Loucy (cell line): ENCODE results near the gene PPP2R3B.

Experiments used
- H2AFZ ChIP-seq: fragments of 200-600 bp; sonication (generic); 2 replicates; pipeline ENCODE4 v1.6.0; 2016; ENCODE audit warnings: antibody characterized with exemption, mild to moderate bottlenecking, low read length, moderate library complexity
- H3F3A ChIP-seq: fragments of 200-600 bp; 2 replicates; pipeline ENCODE4 v1.6.0; 2016; ENCODE audit warnings: antibody characterized with exemption, low read depth, mild to moderate bottlenecking
- H3K27me3 ChIP-seq: fragments of 200-600 bp; sonication (generic); 2 replicates; pipeline ENCODE4 v1.6.1; 2014; ENCODE audit warnings: low read length, mild to moderate bottlenecking; ENCODE audit not compliant: insufficient read depth, poor library complexity, severe bottlenecking
- H3K36me3 ChIP-seq: fragments of 200-600 bp; sonication (generic); 2 replicates; pipeline ENCODE4 v1.6.1; 2016; ENCODE audit warnings: low read length; ENCODE audit not compliant: insufficient read depth
- H3K4me1 ChIP-seq: fragments of 200-600 bp; sonication (generic); 2 replicates; pipeline ENCODE4 v1.5.1; 2014; ENCODE audit warnings: low read length, mild to moderate bottlenecking; ENCODE audit not compliant: insufficient read depth, poor library complexity, severe bottlenecking
- H3K4me2 ChIP-seq: fragments of 200-600 bp; sonication (generic); 2 replicates; pipeline ENCODE4 v1.6.0; 2014; ENCODE audit warnings: antibody characterized with exemption, low read length, low read depth, mild to moderate bottlenecking; ENCODE audit not compliant: poor library complexity, severe bottlenecking
- H3K4me3 ChIP-seq: fragments of 200-600 bp; sonication (generic); 2 replicates; pipeline ENCODE4 v1.5.1; 2014; ENCODE audit warnings: low read length, mild to moderate bottlenecking, mixed read lengths; ENCODE audit not compliant: poor library complexity, severe bottlenecking
- H3K79me2 ChIP-seq: fragments of 200-600 bp; sonication (generic); 2 replicates; pipeline ENCODE4 v1.6.1; 2014; ENCODE audit warnings: low read length; ENCODE audit not compliant: insufficient read depth
- H3K9ac ChIP-seq: fragments of 200-600 bp; sonication (generic); 2 replicates; pipeline ENCODE4 v1.6.0; 2014; ENCODE audit warnings: mild to moderate bottlenecking, low read depth, low read length, moderate library complexity; ENCODE audit not compliant: poor library complexity, severe bottlenecking
- H3K9me2 ChIP-seq: fragments of 200-600 bp; sonication (generic); replicated peaks from 2 replicates; pipeline ENCODE4 v1.6.1; 2016; ENCODE audit warnings: low read depth, low read length, mixed read lengths
- H3K9me3 ChIP-seq: fragments of 200-600 bp; sonication (generic); 2 replicates; pipeline ENCODE4 v1.6.1; 2014; ENCODE audit warnings: mild to moderate bottlenecking, antibody characterized with exemption, low read length, low read depth; ENCODE audit not compliant: insufficient read depth
- H4K20me1 ChIP-seq: fragments of 200-600 bp; sonication (generic); 2 replicates; pipeline ENCODE4 v1.6.0; 2014; ENCODE audit warnings: antibody characterized with exemption, low read length, mild to moderate bottlenecking; ENCODE audit not compliant: insufficient read depth, poor library complexity, severe bottlenecking
- CTCF ChIP-seq: fragments of 200-600 bp; sonication (generic); conservative IDR thresholded peaks from 2 replicates; pipeline ENCODE4 v1.5.1; 2014; ENCODE audit warnings: mild to moderate bottlenecking, antibody characterized with exemption, low read length
- EZH2phosphoT487 ChIP-seq: fragments of 200-600 bp; IDR thresholded peaks from 2 replicates; pipeline ENCODE4 v1.6.1; 2018; ENCODE audit warnings: antibody characterized with exemption, mild to moderate bottlenecking, moderate library complexity, borderline replicate concordance

PPP2R3B gene

DNA sequence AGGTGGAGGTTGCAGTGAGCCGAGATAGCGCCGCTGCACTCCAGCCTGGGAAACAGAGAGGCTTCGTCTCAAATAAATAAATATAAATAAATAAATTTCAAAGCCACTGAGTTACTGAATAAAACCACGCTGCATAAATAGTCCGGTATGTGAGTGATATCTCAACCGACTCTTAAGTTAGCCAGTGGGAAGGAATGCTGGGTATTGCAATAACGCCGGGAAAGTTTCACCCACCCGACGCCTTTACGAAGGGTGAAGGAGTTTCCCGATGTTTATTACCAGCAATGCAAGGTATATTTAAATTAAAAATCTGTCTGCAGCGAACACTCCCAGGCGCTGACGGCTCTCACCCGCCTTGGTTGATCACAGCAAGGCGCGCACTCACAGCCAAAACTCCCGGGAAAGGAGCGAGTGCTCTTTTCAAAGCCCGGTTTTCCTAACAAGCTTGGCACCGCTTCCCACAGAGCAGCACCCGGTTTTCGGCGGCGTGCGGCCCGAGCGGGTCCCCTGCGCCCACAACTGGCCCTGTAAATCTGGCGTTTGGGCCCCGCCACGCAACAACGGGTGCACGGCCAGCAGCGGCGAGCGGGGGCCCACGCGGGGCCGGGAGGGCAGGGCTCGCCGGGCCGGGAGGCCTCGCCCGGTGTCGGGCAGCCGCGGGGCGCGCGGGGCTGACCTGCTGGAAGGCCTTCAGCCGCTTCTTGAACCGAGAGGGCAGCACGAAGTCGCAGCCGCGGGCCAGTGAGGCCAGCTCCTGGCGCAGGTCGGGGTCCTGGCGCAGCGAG lies 13.7 kb downstream of the PPP2R3B start:
- Histone ChIP-seq H3K9me2 (no peaks in the 10 kb centered on the region), H3F3A (no peaks in the 10 kb centered on the region), H3K4me1 (no peaks in the 10 kb centered on the region), H3K9me3 (no peaks in the 10 kb centered on the region), H4K20me1 (no peaks in the 10 kb centered on the region), H3K27me3 (no peaks in the 10 kb centered on the region), H2AFZ (no peak overlapping the region), H3K9ac (no peak overlapping the region), H3K36me3 (no peaks in the 10 kb centered on the region), H3K79me2 (no peaks in the 10 kb centered on the region), H3K4me3 (no peak overlapping the region), H3K4me2 (no peak overlapping the region)
- TF ChIP-seq CTCF, result no peak
- no peak for TF ChIP-seq EZH2phosphoT487

GRCh38 chrX:371907-372306 lies 14.8 kb downstream of the PPP2R3B start:
- Histone ChIP-seq H3K9ac (no peak overlapping the region), H3K36me3 (no peaks in the 10 kb centered on the region), H3K27me3 (no peaks in the 10 kb centered on the region), H4K20me1 (no peaks in the 10 kb centered on the region), H3K79me2 (no peaks in the 10 kb centered on the region), H3K9me3 (no peaks in the 10 kb centered on the region), H3K4me2 (no peak overlapping the region), H3K4me1 (no peaks in the 10 kb centered on the region), H2AFZ (no peak overlapping the region), H3F3A (no peaks in the 10 kb centered on the region), H3K4me3 (no peak overlapping the region), H3K9me2 (no peaks in the 10 kb centered on the region)
- TF ChIP-seq CTCF, result no peak
- no peak for TF ChIP-seq EZH2phosphoT487

DNA sequence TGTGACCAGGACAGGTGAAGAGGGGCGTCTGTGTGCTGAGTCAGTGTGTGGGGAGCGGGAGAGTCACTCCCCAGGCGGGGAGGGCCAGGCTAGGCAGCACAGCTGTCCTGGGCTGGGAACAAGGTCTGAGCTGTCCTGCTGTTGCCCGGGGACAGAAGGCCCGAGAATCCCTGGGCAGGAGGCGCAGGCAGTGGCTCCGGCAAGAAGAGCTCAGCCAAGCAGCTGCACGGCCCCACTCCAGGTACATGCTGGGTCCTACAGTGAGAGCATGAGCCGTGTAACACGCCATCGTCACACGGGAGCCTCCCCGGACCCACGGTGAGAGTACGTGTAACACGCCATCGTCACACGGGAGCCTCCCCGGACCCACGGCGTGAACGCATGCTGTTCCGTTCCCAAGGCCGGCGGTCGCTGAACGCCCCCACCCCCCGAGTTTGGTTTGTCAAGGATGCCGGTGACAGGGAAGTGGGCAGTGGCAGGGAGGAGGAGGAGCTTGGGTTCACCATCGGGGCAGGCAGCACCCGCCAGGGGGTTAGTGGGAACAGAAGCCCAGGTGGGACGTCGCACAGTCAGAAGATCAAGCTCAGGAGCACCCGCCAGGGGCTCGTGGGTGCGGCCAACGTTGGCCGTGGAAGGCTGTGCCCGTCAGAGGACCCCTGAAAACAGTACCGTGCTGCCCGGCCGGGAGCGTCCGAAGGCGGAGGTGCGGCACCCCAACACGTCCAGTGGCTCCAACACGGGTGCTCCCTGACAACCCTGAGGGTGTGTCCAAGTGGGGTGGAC lies 15.6 kb downstream of the PPP2R3B start:
- H3K79me2 ChIP-seq, result no peaks in the 10 kb centered on the region
- no peaks in the 10 kb centered on the region for H3K9me3 ChIP-seq

More for the DNA sequence above, 15.6 kb downstream of the PPP2R3B start:
- no peak overlapping the region for H2AFZ ChIP-seq
- TF ChIP-seq CTCF (no peak), EZH2phosphoT487 (no peak)
- H3K9me2 ChIP-seq, result no peaks in the 10 kb centered on the region
- H3K4me2 ChIP-seq, result no peak overlapping the region
- H3K4me1 ChIP-seq, result no peaks in the 10 kb centered on the region
- H4K20me1 ChIP-seq, result no peaks in the 10 kb centered on the region
- no peaks in the 10 kb centered on the region for H3K36me3 ChIP-seq
- H3K27me3 ChIP-seq, result no peaks in the 10 kb centered on the region
- no peak overlapping the region for H3K4me3 ChIP-seq
- H3F3A ChIP-seq, result no peaks in the 10 kb centered on the region
- H3K9ac ChIP-seq, result no peak overlapping the region
